ENCODE measurements around the gene WDR5B. TPM values are rescaled to one million over a fixed set of nuclear protein-coding genes. Genes with fewer than 3 reads are reported as not detected.
"Not testable (repeated sequence)": the region's sequence is repeated elsewhere in the genome, so short reads cannot be mapped to it uniquely, and the experiment has no call there.

WDR5B gene
- total RNA-seq, 3 donors from 2014 or later: 2.3 to 3.4 (median 3.2) TPM

- no peak for ATAC-seq
- intact Hi-C loops (cut with DNase I, micrococcal nuclease): no loop called here
- no peaks in the 10 kb centered on the region for H3K36me3 ChIP-seq (ENCODE audit: low read depth)
- no peak overlapping the region for H3K4me3 ChIP-seq
- TF ChIP-seq, protein P1, sequence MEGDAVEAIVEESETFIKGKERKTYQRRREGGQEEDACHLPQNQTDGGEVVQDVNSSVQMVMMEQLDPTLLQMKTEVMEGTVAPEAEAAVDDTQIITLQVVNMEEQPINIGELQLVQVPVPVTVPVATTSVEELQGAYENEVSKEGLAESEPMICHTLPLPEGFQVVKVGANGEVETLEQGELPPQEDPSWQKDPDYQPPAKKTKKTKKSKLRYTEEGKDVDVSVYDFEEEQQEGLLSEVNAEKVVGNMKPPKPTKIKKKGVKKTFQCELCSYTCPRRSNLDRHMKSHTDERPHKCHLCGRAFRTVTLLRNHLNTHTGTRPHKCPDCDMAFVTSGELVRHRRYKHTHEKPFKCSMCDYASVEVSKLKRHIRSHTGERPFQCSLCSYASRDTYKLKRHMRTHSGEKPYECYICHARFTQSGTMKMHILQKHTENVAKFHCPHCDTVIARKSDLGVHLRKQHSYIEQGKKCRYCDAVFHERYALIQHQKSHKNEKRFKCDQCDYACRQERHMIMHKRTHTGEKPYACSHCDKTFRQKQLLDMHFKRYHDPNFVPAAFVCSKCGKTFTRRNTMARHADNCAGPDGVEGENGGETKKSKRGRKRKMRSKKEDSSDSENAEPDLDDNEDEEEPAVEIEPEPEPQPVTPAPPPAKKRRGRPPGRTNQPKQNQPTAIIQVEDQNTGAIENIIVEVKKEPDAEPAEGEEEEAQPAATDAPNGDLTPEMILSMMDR (IDR thresholded peaks at IDR 0.05): no peak
- no peaks in the 10 kb centered on the region for H3K4me1 ChIP-seq (ENCODE audit: low read depth)
- no peak for DNase-seq
- no peaks in the 10 kb centered on the region for H3K9me3 ChIP-seq
Observed at GRCh38 chr3:122457706-122458105, 41.8 kb upstream of the WDR5B start.

GRCh38 chr3:122456074-122456473, 40.2 kb upstream of the WDR5B start:
- Histone ChIP-seq H3K4me1 (ENCODE audit: low read depth) (no peaks in the 10 kb centered on the region), H3K36me3 (ENCODE audit: low read depth) (no peaks in the 10 kb centered on the region), H3K4me3 (no peak overlapping the region), H3K9me3 (no peaks in the 10 kb centered on the region)
- TF ChIP-seq, protein P1 (IDR thresholded peaks at IDR 0.05): no peak
- no peak for DNase-seq
- intact Hi-C loops (cut with DNase I, micrococcal nuclease): no loop called here
- ATAC-seq: no peak

GRCh38 chr3:122451371-122451770, 35.5 kb upstream of the WDR5B start:
- intact Hi-C loops (cut with DNase I, micrococcal nuclease): no loop called here

DNA sequence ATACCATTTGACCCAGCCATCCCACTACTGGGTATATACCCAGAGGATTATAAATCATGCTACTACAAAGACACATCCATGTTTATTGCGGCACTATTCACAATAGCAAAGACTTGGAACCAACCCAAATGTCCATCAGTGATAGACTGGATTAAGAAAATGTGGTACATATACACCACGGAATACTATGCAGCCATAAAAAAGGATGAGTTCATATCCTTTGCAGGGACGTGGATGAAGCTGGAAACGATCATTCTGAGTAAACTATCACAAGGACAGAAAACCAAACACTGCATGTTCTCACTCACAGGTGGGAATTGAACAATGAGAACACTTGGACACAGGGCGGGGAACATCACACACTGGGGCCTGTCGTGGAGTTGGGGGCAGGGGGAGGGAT, 32.4 kb upstream of the WDR5B start:
- intact Hi-C loops (cut with DNase I, micrococcal nuclease); H3K4me3 ChIP-seq; H3K36me3 ChIP-seq (ENCODE audit: low read depth); DNase-seq; H3K4me1 ChIP-seq (ENCODE audit: low read depth); ATAC-seq; H3K9me3 ChIP-seq: not testable (repeated sequence)

More at GRCh38 chr3:122451371-122451770, 35.5 kb upstream of the WDR5B start:
- H3K4me1 ChIP-seq (ENCODE audit: low read depth): no peaks in the 10 kb centered on the region
- no peak for ATAC-seq
- no peak overlapping the region for H3K4me3 ChIP-seq
- H3K9me3 ChIP-seq: no peaks in the 10 kb centered on the region
- no peak for DNase-seq
- TF ChIP-seq, protein P1 (IDR thresholded peaks at IDR 0.05): no peak
- H3K36me3 ChIP-seq (ENCODE audit: low read depth): peaks cover 3% of the 10 kb centered on the region

DNA sequence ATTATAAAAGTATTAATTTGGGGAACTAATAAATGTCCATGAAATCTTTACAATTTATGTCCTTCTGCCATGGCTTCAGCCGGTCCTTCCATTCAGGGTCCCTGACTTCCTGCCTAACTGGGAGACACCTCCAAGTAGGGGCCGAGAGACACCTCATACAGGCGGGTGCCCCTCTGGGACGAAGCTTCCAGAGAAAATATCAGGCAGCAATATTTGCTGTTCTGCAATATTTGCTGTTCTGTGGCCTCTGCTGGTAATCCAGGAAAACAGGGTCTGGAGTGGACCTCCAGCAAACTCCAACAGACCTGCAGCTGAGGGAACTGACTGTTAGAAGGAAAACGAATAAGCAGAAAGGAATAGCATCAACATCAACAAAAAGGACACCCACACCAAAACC, 28.6 kb upstream of the WDR5B start:
- DNase-seq; intact Hi-C loops (cut with DNase I, micrococcal nuclease); H3K4me3 ChIP-seq; H3K36me3 ChIP-seq (ENCODE audit: low read depth); H3K4me1 ChIP-seq (ENCODE audit: low read depth); ATAC-seq; H3K9me3 ChIP-seq: not testable (repeated sequence)

- H3K9me3 ChIP-seq; DNase-seq; H3K4me3 ChIP-seq; H3K36me3 ChIP-seq (ENCODE audit: low read depth); H3K4me1 ChIP-seq (ENCODE audit: low read depth); ATAC-seq; intact Hi-C loops (cut with DNase I, micrococcal nuclease): not testable (repeated sequence)
Observed at GRCh38 chr3:122443762-122444490, 28.1 kb upstream of the WDR5B start.

GRCh38 chr3:122443090-122443489, 27.2 kb upstream of the WDR5B start:
- Histone ChIP-seq H3K4me1 (ENCODE audit: low read depth) (no peaks in the 10 kb centered on the region), H3K9me3 (peaks cover 3% of the 10 kb centered on the region), H3K4me3 (no peak overlapping the region), H3K36me3 (ENCODE audit: low read depth) (peaks cover 7% of the 10 kb centered on the region)
- TF ChIP-seq, protein P1 (IDR thresholded peaks at IDR 0.05): no peak
- ATAC-seq: no peak
- intact Hi-C loops (cut with DNase I, micrococcal nuclease): no loop called here
- no peak for DNase-seq

Data from mucosa of descending colon (tissue), 3 donors.